K562 (cell line): Measurements from ENCODE around the gene RMI1. TPM values are rescaled to one million over a fixed set of nuclear protein-coding genes. Genes with fewer than 3 reads are reported as not detected.

Experiments
- ATAC-seq: fragments of 200-7000 bp; cut with Tn5 transposase; 3 replicates; pipeline ENCODE4 v1.9.1; 2020; ENCODE audit warnings: moderate library complexity
- BruUV-seq: library from RNA; stranded (reverse); fragments of 400-500 nt; replicated peaks from 2 replicates; lab custom pipeline; 2021; lab: Mats Ljungman, UMichigan
- CTCF ChIA-PET: fragments of 300-600 bp; formaldehyde crosslinking; extraction: SDS; loops from one replicate; lab custom pipeline; 2021; ENCODE audit warnings: low intra/inter-chr PET ratio; lab: Yijun Ruan, JAX
- POLR2A ChIA-PET: fragments of 300-600, 350-650 bp; sonication (Branson Sonifier 250); formaldehyde crosslinking; extraction: SDS; loops from one replicate; lab custom pipeline; 2021; ENCODE audit warnings: antibody characterized with exemption, inconsistent platforms; lab: Yijun Ruan, JAX
- DNase-seq, 4 experiments: peaks; one replicate each; pipeline versions ENCODE4 v3.0.0 to v3.0.0-alpha.2; 2011 to 2018; ENCODE audit warnings: low spot score in 3 of 4, mixed read lengths in 3 of 4; ENCODE audit errors: extremely low read depth in 1 of 4
- FAIRE-seq: peaks from 2 replicates; lab custom pipeline; 2011; peaks lifted over from hg19 to GRCh38; lab: Jason Lieb, UNC
- H2AFZ ChIP-seq: 2 replicates; pipeline ENCODE4 v1.6.0; 2011; ENCODE audit warnings: low read depth, low read length, control low read depth, inconsistent platforms
- H3K27ac ChIP-seq: fragments of 200-600 bp; 3 replicates; pipeline ENCODE4 v1.8.0; 2011; ENCODE audit warnings: low read depth, mild to moderate bottlenecking, control low read depth, inconsistent platforms, low read length, moderate library complexity, mixed read lengths; ENCODE audit errors: extremely low read depth
- H3K27me3 ChIP-seq, 2 experiments: fragments of 300-600 bp in 1 of 2; 2 replicates in 1 of 2; 3 replicates in 1 of 2; pipeline versions ENCODE4 v1.6.0 to v1.8.0; 2011; ENCODE audit warnings: inconsistent platforms in 2 of 2, low read length in 2 of 2, mild to moderate bottlenecking in 1 of 2, mixed read lengths in 1 of 2, moderate library complexity in 1 of 2; ENCODE audit not compliant: control insufficient read depth in 2 of 2, insufficient read depth in 2 of 2
- H3K36me3 ChIP-seq: fragments of 300-600 bp; 3 replicates; pipeline ENCODE4 v1.8.0; 2011; ENCODE audit warnings: mild to moderate bottlenecking, low read length, inconsistent platforms; ENCODE audit not compliant: control insufficient read depth, insufficient read depth
- H3K4me1 ChIP-seq, 2 experiments: fragments of 200-600 bp in 1 of 2; replicated peaks in 1 of 2; 2 replicates in 1 of 2; 3 replicates in 1 of 2; pipeline versions ENCODE4 v1.5.1 to v1.8.0; 2011; ENCODE audit warnings: inconsistent platforms in 2 of 2, low read length in 2 of 2, mild to moderate bottlenecking in 1 of 2, mixed read lengths in 1 of 2, moderate library complexity in 1 of 2; ENCODE audit not compliant: control insufficient read depth in 2 of 2, insufficient read depth in 2 of 2
- H3K4me2 ChIP-seq: 2 replicates; pipeline ENCODE4 v1.6.1; 2011; ENCODE audit warnings: low read length, control low read depth, inconsistent platforms, mixed read lengths; ENCODE audit not compliant: insufficient read depth
- H3K4me3 ChIP-seq: fragments of 200-600 bp; sonication (generic), shearing (Covaris generic); 2 replicates; pipeline ENCODE4 v1.5.1; 2016; ENCODE audit warnings: control low read depth, inconsistent platforms
- H3K79me2 ChIP-seq: fragments of 200-600 bp; 3 replicates; pipeline ENCODE4 v1.8.0; 2011; ENCODE audit warnings: low read length, inconsistent platforms; ENCODE audit not compliant: control insufficient read depth, insufficient read depth
- H3K9ac ChIP-seq, 2 experiments: 2 replicates each; pipeline versions ENCODE4 v1.6.0 to v1.6.1; 2011; ENCODE audit warnings: low read depth in 2 of 2, low read length in 2 of 2, control low read depth in 1 of 2, inconsistent platforms in 1 of 2, mild to moderate bottlenecking in 1 of 2, mixed read lengths in 1 of 2; ENCODE audit not compliant: insufficient read depth in 1 of 2
- H3K9me1 ChIP-seq: one replicate; pipeline ENCODE4 v1.6.0; 2011; ENCODE audit warnings: inconsistent platforms, mild to moderate bottlenecking, low read length, moderate library complexity; ENCODE audit not compliant: control insufficient read depth, insufficient read depth
- H3K9me3 ChIP-seq: replicated peaks from 2 replicates; pipeline ENCODE4 v1.5.1; 2011; ENCODE audit warnings: low read depth, low read length, inconsistent platforms; ENCODE audit not compliant: control insufficient read depth, insufficient read depth
- H4K20me1 ChIP-seq: replicated peaks from 2 replicates; pipeline ENCODE4 v1.6.1; 2011; ENCODE audit warnings: low read length, inconsistent platforms, mixed read lengths; ENCODE audit not compliant: control insufficient read depth, insufficient read depth
- C11orf30 ChIP-seq: fragments of 450-650 bp; IDR thresholded peaks from 2 replicates; pipeline ENCODE4 v1.6.1; 2016; ENCODE audit warnings: low read depth, mild to moderate bottlenecking
- DNMT1 ChIP-seq: fragments of 450-650 bp; IDR thresholded peaks from 2 replicates; pipeline ENCODE4 v1.6.1; 2016; ENCODE audit warnings: antibody characterized with exemption, mild to moderate bottlenecking
- SMARCE1 ChIP-seq: fragments of 450-650 bp; IDR thresholded peaks from 2 replicates; pipeline ENCODE4 v1.7.1; 2016; ENCODE audit warnings: mild to moderate bottlenecking
- ZNF146 ChIP-seq: IDR thresholded peaks from one replicate; pipeline ENCODE4 v1.6.1; 2018; ENCODE audit warnings: missing compliant biosample characterization; ENCODE audit not compliant: unreplicated experiment
- ZNF551 ChIP-seq: fragments of 250-450 bp; sonication (Bioruptor Pico); IDR thresholded peaks from 2 replicates; pipeline ENCODE4 v1.5.0; 2021; ENCODE audit warnings: mild to moderate bottlenecking, moderate library complexity
- ZNF830 ChIP-seq: fragments of 250-450 bp; sonication (Bioruptor Pico); IDR thresholded peaks from 2 replicates; pipeline ENCODE4 v1.5.0; 2021; ENCODE audit warnings: mild to moderate bottlenecking
- WGBS: fragments of 100-300 bp; shearing (Covaris generic); methylation state at CpG from one replicate; pipeline ENCODE4 v1.1.6; 2016; ENCODE audit warnings: low coverage, mixed read lengths; ENCODE audit not compliant: insufficient coverage; ENCODE audit errors: missing lambda C conversion rate; 5-methylcytosine and 5-hydroxymethylcytosine counted together
- in situ Hi-C: fragments of 300-500 bp; cut with MboI; formaldehyde crosslinking; loops from 4 replicates; pipeline ENCODE4 v1.15.0; 2018; ENCODE audit warnings: inconsistent platforms, mixed read lengths
- intact Hi-C: fragments of 100-400 bp; cut with micrococcal nuclease; formaldehyde crosslinking; loops from 2 replicates; pipeline ENCODE4 v1.14.2; 2022
- polyA plus RNA-seq, 8 experiments: library from polyadenylated mRNA; depleted of rRNA in 4 of 8; stranded (reverse) in 5 of 8; unstranded in 3 of 8; fragments of >200 nt; fragmentation: Nextera tagmentation in 2 of 8; fragmentation: Illumina TruSeq in 1 of 8; extraction: Ambion mirVana in 2 of 8; extraction: Trizol in 1 of 8; gene quantifications; 2 replicates each; pipeline versions ENCODE4 v1.2.1 to v1.2.3, GENCODE V29; 2011 to 2014; ENCODE audit warnings: inconsistent platforms in 1 of 8, missing spikeins in 1 of 8
- total RNA-seq, 7 experiments: library from RNA; depleted of rRNA in 6 of 7; stranded (reverse); fragments of >200 nt in 6 of 7; fragmentation: Illumina TruSeq in 2 of 7; extraction: Trizol in 2 of 7; gene quantifications; 2 replicates each; pipeline versions ENCODE4 v1.2.1 to v1.2.3, GENCODE V29; 2011 to 2021; ENCODE audit warnings: low replicate concordance in 1 of 7
- TF ChIP-seq, protein P1 (sequence below): sonication (generic); formaldehyde crosslinking; IDR thresholded peaks from 2 replicates; pipeline ENCODE4 v1.8.1; 2023; ENCODE audit warnings: mild to moderate bottlenecking, missing genetic modification reagents
- TF ChIP-seq, protein P2 (sequence below), 2 experiments: fragments of 450-650 bp; IDR thresholded peaks; 2 replicates each; pipeline ENCODE4 v1.6.1; 2018; ENCODE audit warnings: mild to moderate bottlenecking in 2 of 2, low read depth in 1 of 2; ENCODE audit not compliant: partially characterized antibody in 2 of 2
- TF ChIP-seq, protein P3 (sequence below): sonication (generic); formaldehyde crosslinking; IDR thresholded peaks from 2 replicates; pipeline ENCODE4 v1.8.1; 2023; ENCODE audit warnings: missing genetic modification reagents, mild to moderate bottlenecking, borderline replicate concordance

Gene RMI1
- total and polyA plus RNA-seq, 9 of the 15 experiments (the other 6 are each of a cell fraction or from before 2014, with no cell fraction given), result 3.0 to 17.4 (median 10.6) TPM

DNA sequence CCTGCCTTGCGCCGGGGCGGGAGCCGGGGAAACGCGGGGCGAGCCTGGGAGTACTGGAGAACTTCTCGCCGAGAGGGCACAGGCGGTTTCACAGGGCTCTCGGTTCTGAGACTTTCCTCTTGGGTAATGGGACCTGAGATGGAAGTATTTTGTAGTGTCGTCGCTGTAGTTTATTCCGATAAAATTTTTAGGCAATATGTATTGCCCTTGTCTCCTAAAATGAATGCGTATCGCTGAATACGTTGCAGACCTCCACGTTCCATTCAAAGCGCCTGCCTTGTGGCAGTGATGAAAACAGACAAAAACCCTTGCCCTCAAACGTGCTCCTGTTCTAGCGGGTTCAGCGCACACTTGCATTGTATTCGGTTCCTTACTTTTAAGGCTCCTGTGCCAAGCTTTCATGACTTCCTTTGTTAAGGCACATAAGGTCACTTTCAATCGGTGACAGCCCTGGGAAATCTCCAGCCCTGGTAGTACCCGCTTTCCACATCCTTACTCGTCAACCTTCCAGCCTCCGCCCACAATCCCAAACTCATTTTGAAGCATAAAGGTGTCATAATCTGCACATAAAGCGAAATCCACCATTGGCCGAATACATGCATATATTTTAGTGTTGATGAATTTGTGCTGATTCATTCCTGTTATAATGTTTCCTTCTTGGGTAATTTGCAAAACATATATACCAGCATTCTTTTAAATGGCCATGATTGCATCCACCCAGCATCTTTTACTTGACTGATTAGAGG is 694 bp downstream of the RMI1 start:
- peak overlapping the region; percentile 92 for H2AFZ ChIP-seq
- H3K9ac ChIP-seq, result peak overlapping the region; percentile 100
- WGBS, result 0% methylated on average over 29 of the region's 29 CpGs
- H4K20me1 ChIP-seq, result peaks cover 20% of the 10 kb centered on the region
- TSS peak; percentile 72 for BruUV-seq
- intact Hi-C loops (loop anchor here (10.0 kb wide), 1 partner anchor 276 kb away; the partner anchor contains the start of gene UBQLN1), in situ Hi-C loops (no loop called here)
- ChIA-PET CTCF (interaction anchor here (0.5 kb wide), 1 partner anchor 20 kb away, joined by 4 read pairs; no protein-coding TSS in a partner anchor), POLR2A (interaction anchor here (0.6 to 1.8 kb wide), 12 partner anchors 10 to 272 kb away, joined by 3 to 16 read pairs (median 5); a partner anchor contains a TSS)
- H3K27ac ChIP-seq, result peak overlapping the region; percentile 100
- no peaks in the 10 kb centered on the region for H3K27me3 ChIP-seq
- peak overlapping the region; percentile 74 for H3K4me3 ChIP-seq
- peaks cover 4 to 11% of the 10 kb centered on the region in 2 experiments; a peak in 1 of 5 replicates for H3K4me1 ChIP-seq
- peaks cover 30% of the 10 kb centered on the region for H3K36me3 ChIP-seq
- H3K79me2 ChIP-seq, result peaks cover 96% of the 10 kb centered on the region
- peak in 2 of 4 experiments; percentile 14 to 55 for DNase-seq
- FAIRE-seq, result peak; percentile 15
- H3K9me1 ChIP-seq, result no peaks in the 10 kb centered on the region
- ATAC-seq, result peak; percentile 8
- H3K4me2 ChIP-seq, result peak overlapping the region; percentile 94
- H3K9me3 ChIP-seq, result no peaks in the 10 kb centered on the region
- TF ChIP-seq C11orf30 (peak; percentile 89), SMARCE1 (peak; percentile 17; the same call in 1 of the 2 replicates), ZNF146 (CRISPR knock-in tag) (no peak), ZNF830 (CRISPR knock-in tag) (no peak), DNMT1 (no peak), ZNF551 (CRISPR knock-in tag) (no peak)
- TF ChIP-seq, protein P1, sequence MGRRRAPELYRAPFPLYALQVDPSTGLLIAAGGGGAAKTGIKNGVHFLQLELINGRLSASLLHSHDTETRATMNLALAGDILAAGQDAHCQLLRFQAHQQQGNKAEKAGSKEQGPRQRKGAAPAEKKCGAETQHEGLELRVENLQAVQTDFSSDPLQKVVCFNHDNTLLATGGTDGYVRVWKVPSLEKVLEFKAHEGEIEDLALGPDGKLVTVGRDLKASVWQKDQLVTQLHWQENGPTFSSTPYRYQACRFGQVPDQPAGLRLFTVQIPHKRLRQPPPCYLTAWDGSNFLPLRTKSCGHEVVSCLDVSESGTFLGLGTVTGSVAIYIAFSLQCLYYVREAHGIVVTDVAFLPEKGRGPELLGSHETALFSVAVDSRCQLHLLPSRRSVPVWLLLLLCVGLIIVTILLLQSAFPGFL (CRISPR knock-in tag), result no peak
- TF ChIP-seq, protein P2, sequence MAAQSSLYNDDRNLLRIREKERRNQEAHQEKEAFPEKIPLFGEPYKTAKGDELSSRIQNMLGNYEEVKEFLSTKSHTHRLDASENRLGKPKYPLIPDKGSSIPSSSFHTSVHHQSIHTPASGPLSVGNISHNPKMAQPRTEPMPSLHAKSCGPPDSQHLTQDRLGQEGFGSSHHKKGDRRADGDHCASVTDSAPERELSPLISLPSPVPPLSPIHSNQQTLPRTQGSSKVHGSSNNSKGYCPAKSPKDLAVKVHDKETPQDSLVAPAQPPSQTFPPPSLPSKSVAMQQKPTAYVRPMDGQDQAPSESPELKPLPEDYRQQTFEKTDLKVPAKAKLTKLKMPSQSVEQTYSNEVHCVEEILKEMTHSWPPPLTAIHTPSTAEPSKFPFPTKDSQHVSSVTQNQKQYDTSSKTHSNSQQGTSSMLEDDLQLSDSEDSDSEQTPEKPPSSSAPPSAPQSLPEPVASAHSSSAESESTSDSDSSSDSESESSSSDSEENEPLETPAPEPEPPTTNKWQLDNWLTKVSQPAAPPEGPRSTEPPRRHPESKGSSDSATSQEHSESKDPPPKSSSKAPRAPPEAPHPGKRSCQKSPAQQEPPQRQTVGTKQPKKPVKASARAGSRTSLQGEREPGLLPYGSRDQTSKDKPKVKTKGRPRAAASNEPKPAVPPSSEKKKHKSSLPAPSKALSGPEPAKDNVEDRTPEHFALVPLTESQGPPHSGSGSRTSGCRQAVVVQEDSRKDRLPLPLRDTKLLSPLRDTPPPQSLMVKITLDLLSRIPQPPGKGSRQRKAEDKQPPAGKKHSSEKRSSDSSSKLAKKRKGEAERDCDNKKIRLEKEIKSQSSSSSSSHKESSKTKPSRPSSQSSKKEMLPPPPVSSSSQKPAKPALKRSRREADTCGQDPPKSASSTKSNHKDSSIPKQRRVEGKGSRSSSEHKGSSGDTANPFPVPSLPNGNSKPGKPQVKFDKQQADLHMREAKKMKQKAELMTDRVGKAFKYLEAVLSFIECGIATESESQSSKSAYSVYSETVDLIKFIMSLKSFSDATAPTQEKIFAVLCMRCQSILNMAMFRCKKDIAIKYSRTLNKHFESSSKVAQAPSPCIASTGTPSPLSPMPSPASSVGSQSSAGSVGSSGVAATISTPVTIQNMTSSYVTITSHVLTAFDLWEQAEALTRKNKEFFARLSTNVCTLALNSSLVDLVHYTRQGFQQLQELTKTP (IDR thresholded peaks at IDR 0.05; ENCODE audit: low read depth in 1 of 2, partially characterized antibody in 2 of 2), result no peak
- TF ChIP-seq, protein P3, sequence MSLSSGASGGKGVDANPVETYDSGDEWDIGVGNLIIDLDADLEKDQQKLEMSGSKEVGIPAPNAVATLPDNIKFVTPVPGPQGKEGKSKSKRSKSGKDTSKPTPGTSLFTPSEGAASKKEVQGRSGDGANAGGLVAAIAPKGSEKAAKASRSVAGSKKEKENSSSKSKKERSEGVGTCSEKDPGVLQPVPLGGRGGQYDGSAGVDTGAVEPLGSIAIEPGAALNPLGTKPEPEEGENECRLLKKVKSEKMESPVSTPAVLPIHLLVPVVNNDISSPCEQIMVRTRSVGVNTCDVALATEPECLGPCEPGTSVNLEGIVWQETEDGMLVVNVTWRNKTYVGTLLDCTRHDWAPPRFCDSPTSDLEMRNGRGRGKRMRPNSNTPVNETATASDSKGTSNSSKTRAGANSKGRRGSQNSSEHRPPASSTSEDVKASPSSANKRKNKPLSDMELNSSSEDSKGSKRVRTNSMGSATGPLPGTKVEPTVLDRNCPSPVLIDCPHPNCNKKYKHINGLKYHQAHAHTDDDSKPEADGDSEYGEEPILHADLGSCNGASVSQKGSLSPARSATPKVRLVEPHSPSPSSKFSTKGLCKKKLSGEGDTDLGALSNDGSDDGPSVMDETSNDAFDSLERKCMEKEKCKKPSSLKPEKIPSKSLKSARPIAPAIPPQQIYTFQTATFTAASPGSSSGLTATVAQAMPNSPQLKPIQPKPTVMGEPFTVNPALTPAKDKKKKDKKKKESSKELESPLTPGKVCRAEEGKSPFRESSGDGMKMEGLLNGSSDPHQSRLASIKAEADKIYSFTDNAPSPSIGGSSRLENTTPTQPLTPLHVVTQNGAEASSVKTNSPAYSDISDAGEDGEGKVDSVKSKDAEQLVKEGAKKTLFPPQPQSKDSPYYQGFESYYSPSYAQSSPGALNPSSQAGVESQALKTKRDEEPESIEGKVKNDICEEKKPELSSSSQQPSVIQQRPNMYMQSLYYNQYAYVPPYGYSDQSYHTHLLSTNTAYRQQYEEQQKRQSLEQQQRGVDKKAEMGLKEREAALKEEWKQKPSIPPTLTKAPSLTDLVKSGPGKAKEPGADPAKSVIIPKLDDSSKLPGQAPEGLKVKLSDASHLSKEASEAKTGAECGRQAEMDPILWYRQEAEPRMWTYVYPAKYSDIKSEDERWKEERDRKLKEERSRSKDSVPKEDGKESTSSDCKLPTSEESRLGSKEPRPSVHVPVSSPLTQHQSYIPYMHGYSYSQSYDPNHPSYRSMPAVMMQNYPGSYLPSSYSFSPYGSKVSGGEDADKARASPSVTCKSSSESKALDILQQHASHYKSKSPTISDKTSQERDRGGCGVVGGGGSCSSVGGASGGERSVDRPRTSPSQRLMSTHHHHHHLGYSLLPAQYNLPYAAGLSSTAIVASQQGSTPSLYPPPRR (CRISPR knock-in tag), result no peak
